OCI-LY1 (cell line): ENCODE measurements around the gene P2RY14.

Experiments used
- H2AFZ ChIP-seq: fragments of 200-600 bp; sonication (generic), shearing (Covaris generic); 2 replicates; pipeline ENCODE4 v1.6.0; 2014; ENCODE audit warnings: antibody characterized with exemption, mild to moderate bottlenecking, low read length
- H3F3A ChIP-seq: fragments of 200-600 bp; sonication (generic), shearing (Covaris generic); 2 replicates; pipeline ENCODE4 v1.6.0; 2014; ENCODE audit warnings: mild to moderate bottlenecking, antibody characterized with exemption, low read length, moderate library complexity; ENCODE audit not compliant: insufficient read depth
- H3K27ac ChIP-seq: fragments of 200-600 bp; sonication (generic); 2 replicates; pipeline ENCODE4 v1.5.1; 2014; ENCODE audit warnings: low read length, mixed run types, mild to moderate bottlenecking, low read depth; ENCODE audit not compliant: poor library complexity, severe bottlenecking
- H3K27me3 ChIP-seq: fragments of 200-600 bp; sonication (generic); 2 replicates; pipeline ENCODE4 v1.6.0; 2014; ENCODE audit warnings: antibody characterized with exemption, mild to moderate bottlenecking, low read length, moderate library complexity; ENCODE audit not compliant: insufficient read depth
- H3K36me3 ChIP-seq: fragments of 200-600 bp; sonication (generic); 2 replicates; pipeline ENCODE4 v1.6.1; 2014; ENCODE audit warnings: mild to moderate bottlenecking, antibody characterized with exemption, low read length, moderate library complexity, mixed read lengths; ENCODE audit not compliant: insufficient read depth
- H3K4me1 ChIP-seq: fragments of 200-600 bp; sonication (generic); 2 replicates; pipeline ENCODE4 v1.5.1; 2014; ENCODE audit warnings: mild to moderate bottlenecking, low read length, moderate library complexity; ENCODE audit not compliant: insufficient read depth, severe bottlenecking
- H3K4me2 ChIP-seq: fragments of 200-600 bp; sonication (generic), shearing (Covaris generic); 2 replicates; pipeline ENCODE4 v1.6.1; 2014; ENCODE audit warnings: low read length
- H3K4me3 ChIP-seq: fragments of 200-600 bp; sonication (generic); 2 replicates; pipeline ENCODE4 v1.5.1; 2014; ENCODE audit warnings: low read length, low read depth, mild to moderate bottlenecking, mixed read lengths; ENCODE audit not compliant: poor library complexity, severe bottlenecking
- H3K79me2 ChIP-seq: fragments of 200-600 bp; shearing (Covaris generic); 2 replicates; pipeline ENCODE4 v1.6.1; 2016; ENCODE audit warnings: mixed run types, low read length, mixed read lengths; ENCODE audit not compliant: insufficient read depth
- H3K9ac ChIP-seq: fragments of 200-600 bp; sonication (generic), shearing (Covaris generic); 2 replicates; pipeline ENCODE4 v1.6.1; 2014; ENCODE audit warnings: mild to moderate bottlenecking, low read length, mixed read lengths
- H3K9me2 ChIP-seq: fragments of 200-600 bp; sonication (generic), shearing (Covaris generic); 2 replicates; pipeline ENCODE4 v1.6.1; 2014; ENCODE audit warnings: low read depth, mild to moderate bottlenecking, low read length, mixed read lengths
- H3K9me3 ChIP-seq: fragments of 200-600 bp; shearing (Covaris generic); 2 replicates; pipeline ENCODE4 v1.6.1; 2014; ENCODE audit warnings: low read length, mixed read lengths
- H4K20me1 ChIP-seq: fragments of 200-600 bp; sonication (generic), shearing (Covaris generic); 2 replicates; pipeline ENCODE4 v1.6.0; 2016; ENCODE audit warnings: mild to moderate bottlenecking, low read length; ENCODE audit not compliant: insufficient read depth
- EZH2 ChIP-seq: fragments of 200-600 bp; sonication (generic), shearing (Covaris generic); IDR thresholded peaks from 2 replicates; pipeline ENCODE4 v1.8.0; 2017; ENCODE audit warnings: borderline replicate concordance, mixed run types, mild to moderate bottlenecking, antibody characterized with exemption, low read length, moderate library complexity, mixed read lengths
- TF ChIP-seq, protein P1 (sequence below): fragments of 200-600 bp; sonication (generic), shearing (Covaris generic); IDR thresholded peaks from 2 replicates; pipeline ENCODE4 v1.5.1; 2017; ENCODE audit warnings: mild to moderate bottlenecking, antibody characterized with exemption, low read length, moderate library complexity, mixed read lengths

Gene P2RY14

DNA sequence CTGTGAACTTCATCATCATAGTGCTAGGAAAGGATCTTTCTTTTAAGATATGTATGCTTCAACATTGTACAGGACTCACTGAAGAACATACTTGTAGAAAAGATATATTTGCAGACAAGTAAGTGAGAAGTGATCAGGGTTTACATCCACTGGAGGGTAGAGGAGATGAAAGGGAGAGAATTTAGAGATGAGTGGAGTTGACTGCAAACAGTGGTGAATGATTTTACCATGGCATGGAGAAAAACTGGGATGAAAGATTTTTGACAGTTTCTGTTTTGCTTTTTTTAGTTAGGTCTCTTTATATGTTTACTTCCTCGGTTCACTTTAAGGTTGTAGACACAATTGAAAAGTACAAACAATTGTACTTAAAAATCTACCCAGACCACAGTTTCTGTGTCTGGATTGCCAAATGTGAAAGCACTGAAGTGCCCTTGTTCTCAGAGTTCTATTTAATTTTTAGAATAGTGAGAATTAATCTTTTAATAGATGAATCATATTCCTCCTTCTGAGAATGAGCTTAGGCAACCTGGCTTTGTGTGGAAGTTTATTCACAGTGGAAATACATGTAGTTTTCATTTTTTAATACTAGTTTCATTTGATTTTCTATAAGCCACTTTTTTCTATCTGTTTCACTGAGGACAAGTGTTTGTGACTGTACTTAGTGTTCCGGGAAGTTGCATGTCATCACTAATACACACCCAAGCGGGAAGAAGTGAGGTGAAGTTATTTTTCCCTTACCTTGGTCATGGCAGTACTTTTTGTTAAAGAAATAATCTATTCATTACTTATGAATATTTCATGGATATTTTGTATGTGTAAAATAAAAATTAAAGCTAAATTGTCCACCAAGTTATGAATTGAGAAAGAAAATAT, 73.6 kb downstream of the P2RY14 start:
- H3K4me3 ChIP-seq = no peak overlapping the region
- H3K4me2 ChIP-seq = no peak overlapping the region
- H3K79me2 ChIP-seq = no peaks in the 10 kb centered on the region
- no peaks in the 10 kb centered on the region for H3K9me2 ChIP-seq
- H3K27me3 ChIP-seq = no peaks in the 10 kb centered on the region
- H3K9me3 ChIP-seq = no peaks in the 10 kb centered on the region
- H3K36me3 ChIP-seq = no peaks in the 10 kb centered on the region
- no peak overlapping the region for H3K9ac ChIP-seq
- H4K20me1 ChIP-seq = no peaks in the 10 kb centered on the region
- H3K4me1 ChIP-seq = peaks cover 9% of the 10 kb centered on the region
- no peak for TF ChIP-seq EZH2
- TF ChIP-seq, protein P1, sequence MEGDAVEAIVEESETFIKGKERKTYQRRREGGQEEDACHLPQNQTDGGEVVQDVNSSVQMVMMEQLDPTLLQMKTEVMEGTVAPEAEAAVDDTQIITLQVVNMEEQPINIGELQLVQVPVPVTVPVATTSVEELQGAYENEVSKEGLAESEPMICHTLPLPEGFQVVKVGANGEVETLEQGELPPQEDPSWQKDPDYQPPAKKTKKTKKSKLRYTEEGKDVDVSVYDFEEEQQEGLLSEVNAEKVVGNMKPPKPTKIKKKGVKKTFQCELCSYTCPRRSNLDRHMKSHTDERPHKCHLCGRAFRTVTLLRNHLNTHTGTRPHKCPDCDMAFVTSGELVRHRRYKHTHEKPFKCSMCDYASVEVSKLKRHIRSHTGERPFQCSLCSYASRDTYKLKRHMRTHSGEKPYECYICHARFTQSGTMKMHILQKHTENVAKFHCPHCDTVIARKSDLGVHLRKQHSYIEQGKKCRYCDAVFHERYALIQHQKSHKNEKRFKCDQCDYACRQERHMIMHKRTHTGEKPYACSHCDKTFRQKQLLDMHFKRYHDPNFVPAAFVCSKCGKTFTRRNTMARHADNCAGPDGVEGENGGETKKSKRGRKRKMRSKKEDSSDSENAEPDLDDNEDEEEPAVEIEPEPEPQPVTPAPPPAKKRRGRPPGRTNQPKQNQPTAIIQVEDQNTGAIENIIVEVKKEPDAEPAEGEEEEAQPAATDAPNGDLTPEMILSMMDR = no peak
- H2AFZ ChIP-seq = no peak overlapping the region
- peak overlapping the region; percentile 2 for H3K27ac ChIP-seq
- no peaks in the 10 kb centered on the region for H3F3A ChIP-seq

DNA sequence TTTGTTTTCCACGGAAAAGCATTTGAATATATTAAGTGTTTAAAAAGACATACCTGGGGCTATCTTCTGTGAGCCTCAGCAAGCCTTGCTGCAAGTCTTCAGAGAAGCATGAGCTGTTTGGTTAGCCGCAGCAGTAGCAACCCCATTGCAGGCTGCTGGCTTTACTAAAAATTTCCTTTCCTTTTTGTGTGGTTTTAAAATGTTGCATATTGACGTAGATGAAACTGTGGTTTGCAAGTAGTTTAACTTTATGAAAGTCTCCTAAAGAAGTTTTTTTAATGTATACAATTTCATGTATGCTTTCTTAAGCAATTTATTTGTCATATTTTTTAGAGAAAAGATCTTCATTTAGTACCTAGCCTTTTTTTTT, 75.3 kb downstream of the P2RY14 start, which contains the start of gene GPR171:
TSS of gene GPR171 (minus strand) at position 166 of the 370 bp plus-strand sequence. CDS start 3,830 bp downstream, outside the sequence.
- H3K4me2 ChIP-seq = no peak within 1 kb of the TSS
- no peak within 1 kb of the TSS for H2AFZ ChIP-seq
- H3K4me3 ChIP-seq = no peak within 1 kb of the TSS
- H3K9me2 ChIP-seq = no peaks in the 10 kb centered on the region
- H3K9ac ChIP-seq = no peak within 1 kb of the TSS
- no peaks in the 10 kb centered on the region for H4K20me1 ChIP-seq
- H3K9me3 ChIP-seq = no peaks in the 10 kb centered on the region
- H3K79me2 ChIP-seq = no peaks in the 10 kb centered on the region
- H3K27ac ChIP-seq = no peak within 1 kb of the TSS
- H3F3A ChIP-seq = no peaks in the 10 kb centered on the region
- no peaks in the 10 kb centered on the region for H3K36me3 ChIP-seq
- peaks cover 9% of the 10 kb centered on the region for H3K4me1 ChIP-seq
- no peaks in the 10 kb centered on the region for H3K27me3 ChIP-seq
- TF ChIP-seq, protein P1 = no peak

DNA sequence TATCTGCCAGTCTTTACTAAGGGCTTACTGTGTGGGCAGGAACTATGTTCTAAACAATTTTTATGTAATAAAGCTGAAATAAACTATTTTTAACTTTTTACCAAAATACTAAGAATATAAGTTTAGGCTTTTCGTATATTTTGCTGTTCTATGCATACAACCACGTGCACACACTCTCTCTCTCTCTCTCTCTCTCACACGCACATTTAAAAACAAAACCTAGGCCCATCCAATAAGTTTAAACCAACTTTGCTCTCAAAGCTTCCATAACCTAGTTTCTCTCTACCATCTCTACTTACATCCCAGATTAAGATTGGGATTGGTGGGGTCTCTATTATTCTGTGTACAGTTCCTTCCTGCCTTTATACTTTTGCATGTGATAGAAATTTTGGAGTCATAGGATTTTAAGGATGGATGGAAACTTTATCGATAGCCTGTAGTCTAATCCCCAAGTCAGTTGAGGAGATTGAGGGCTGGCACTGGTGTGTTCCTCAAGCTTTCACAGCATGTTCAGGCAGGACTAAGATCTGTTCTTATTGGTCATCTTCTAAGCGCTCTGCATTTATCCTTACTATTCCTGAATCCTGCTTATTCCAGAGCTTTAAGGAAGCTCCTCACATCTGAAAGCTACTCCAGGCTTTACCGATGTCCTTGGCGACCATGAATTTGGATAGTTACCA, 77.2 kb downstream of the P2RY14 start:
- no peak overlapping the region for H3K9ac ChIP-seq
- H3K27ac ChIP-seq = no peak overlapping the region
- TF ChIP-seq, protein P1 = no peak
- no peak for TF ChIP-seq EZH2
- no peaks in the 10 kb centered on the region for H3K9me2 ChIP-seq
- H3K27me3 ChIP-seq = no peaks in the 10 kb centered on the region
- H3K36me3 ChIP-seq = no peaks in the 10 kb centered on the region
- no peak overlapping the region for H3K4me2 ChIP-seq
- peaks cover 9% of the 10 kb centered on the region for H3K4me1 ChIP-seq
- no peaks in the 10 kb centered on the region for H3F3A ChIP-seq
- no peak overlapping the region for H3K4me3 ChIP-seq
- no peaks in the 10 kb centered on the region for H4K20me1 ChIP-seq
- no peaks in the 10 kb centered on the region for H3K79me2 ChIP-seq
- H3K9me3 ChIP-seq = no peaks in the 10 kb centered on the region
- no peak overlapping the region for H2AFZ ChIP-seq
